GM21786 (cell line): Measurements from ENCODE around the gene PTGES2.
A peak's percentile ranks its signal among the peaks of the same experiment; 100 is the strongest.
"Not testable (repeated sequence)": the region's sequence is repeated elsewhere in the genome, so short reads cannot be mapped to it uniquely, and the experiment has no call there.

Experiments used
- ATAC-seq: cut with Tn5 transposase; IDR thresholded peaks from one replicate; pipeline ENCODE4 v1.9.1; 2021; ENCODE audit not compliant: unreplicated experiment

PTGES2 gene

DNA sequence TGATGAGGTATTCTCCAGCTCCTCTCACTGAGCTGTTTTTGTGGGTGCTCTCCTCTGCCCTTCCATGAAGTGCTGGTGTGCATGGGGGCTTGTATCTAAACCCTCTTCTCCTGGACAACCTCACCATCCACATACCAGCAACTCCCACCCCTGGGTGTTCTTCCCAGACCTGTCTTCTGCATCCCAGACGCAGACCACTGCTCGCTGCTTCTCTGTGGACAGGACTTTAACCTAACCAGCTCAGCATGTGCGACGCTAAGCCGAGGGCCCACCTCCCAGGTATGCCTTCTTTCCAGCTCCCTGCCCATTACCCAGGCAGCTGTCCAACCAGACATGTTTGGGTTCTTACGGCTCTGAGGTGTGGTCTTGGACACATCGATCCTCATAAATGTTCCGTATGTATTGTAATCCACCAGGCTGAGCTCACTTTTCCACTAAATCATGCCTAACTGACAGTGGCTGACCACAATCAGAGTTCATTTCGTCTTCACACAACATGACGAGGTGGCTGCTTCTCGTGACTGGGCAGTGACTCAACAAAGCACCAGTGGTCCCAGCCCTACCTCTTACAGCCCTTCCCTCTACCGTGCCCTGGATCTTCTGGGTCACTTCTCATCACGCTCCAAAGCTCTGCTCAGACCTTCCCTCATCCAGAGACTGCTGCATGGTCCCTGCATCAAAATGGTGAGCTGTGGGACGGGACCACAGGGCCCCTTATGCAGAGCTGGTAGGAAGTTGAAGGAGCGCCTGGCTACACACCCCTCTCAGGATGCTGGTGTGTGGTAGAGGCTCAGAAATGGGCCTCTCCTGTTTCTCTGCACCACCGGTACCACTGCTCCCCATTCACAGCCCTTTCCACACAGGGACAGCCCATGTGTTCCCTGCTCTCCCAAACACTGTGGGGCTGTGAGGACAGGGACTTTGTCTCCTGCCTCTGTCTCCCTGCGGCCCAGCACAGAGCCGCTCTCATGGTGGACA is 9.6 kb upstream of the PTGES2 start:
- ATAC-seq: no peak

DNA sequence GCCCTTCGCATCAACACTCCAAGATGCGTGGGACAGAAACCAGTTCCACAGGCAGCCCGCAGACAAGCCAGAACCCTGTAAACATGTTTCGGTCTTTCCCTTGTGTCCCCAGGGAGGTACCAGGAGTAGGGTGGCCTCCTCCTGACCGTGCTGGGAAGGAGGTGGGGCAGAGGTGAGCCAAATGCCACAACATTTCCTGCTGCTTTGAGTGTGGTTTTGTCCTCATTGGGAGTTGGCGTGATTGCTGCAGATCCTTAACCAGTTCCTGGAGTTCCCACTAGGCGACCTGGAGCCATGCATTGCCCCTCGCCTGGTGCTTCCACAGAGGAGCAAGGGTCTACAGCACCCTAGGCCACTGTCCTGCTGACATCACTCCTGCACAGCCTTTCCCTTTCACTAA is 8.0 kb upstream of the PTGES2 start:
- ATAC-seq: not testable (repeated sequence)

DNA sequence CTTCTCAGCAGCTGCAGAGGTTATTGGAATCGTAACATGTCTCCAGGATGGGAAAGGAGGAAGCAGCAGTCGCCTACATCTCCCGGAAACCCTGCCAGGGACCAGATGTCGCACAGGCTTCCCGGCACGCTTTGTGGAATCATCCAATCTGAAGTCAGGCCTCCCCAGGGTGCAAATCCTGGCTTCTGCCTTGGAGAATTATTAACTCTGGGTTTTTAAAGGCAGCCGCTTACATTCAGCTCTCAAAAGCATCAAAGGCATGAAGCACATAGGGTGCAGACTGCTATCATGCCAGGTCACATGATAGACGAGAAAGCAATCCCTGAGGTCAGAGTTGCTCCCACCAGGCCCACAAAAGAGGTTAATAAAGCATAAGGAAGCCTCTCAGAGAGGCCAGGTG is 4.6 kb upstream of the PTGES2 start:
- not testable (repeated sequence) for ATAC-seq

DNA sequence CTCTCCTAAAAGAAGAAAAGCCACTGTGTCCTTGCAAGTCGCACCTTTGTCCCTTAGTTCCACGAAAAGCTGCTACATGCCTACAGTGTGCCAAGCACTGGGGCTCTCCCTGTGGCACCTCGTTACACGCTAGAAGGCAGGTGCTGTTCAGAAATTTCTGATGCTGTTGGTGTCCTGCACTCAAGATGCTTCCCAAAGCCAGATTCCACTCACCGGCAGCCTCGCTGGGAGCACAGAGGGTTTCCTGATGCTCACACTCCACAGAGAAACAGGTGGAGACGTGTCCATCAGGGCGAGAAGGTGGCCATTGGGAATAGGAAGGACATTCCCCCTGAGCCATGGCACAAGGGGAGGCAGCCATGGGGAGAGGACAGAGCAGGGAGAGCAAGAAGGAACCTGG is 3.8 kb upstream of the PTGES2 start:
- ATAC-seq: not testable (repeated sequence)

DNA sequence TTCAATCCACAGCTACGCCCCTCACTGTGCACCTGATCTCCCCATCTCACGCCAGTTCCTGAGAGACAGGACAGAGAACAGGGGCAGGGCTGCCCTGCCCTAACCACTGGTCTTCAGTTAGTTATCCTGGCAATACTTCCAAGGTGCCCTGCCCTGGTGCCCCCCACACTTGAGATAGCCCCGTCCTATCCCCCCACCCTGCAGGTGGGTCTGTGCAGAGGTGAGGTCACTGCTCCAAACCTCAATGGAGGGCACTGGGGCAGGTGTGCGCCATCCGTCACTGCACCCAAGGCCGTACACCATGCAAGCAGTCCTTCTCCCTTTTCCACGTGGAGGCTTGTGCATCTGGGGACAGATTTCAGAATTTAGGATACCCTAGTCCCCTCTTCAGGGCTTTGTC is 3.1 kb upstream of the PTGES2 start:
- not testable (repeated sequence) for ATAC-seq

DNA sequence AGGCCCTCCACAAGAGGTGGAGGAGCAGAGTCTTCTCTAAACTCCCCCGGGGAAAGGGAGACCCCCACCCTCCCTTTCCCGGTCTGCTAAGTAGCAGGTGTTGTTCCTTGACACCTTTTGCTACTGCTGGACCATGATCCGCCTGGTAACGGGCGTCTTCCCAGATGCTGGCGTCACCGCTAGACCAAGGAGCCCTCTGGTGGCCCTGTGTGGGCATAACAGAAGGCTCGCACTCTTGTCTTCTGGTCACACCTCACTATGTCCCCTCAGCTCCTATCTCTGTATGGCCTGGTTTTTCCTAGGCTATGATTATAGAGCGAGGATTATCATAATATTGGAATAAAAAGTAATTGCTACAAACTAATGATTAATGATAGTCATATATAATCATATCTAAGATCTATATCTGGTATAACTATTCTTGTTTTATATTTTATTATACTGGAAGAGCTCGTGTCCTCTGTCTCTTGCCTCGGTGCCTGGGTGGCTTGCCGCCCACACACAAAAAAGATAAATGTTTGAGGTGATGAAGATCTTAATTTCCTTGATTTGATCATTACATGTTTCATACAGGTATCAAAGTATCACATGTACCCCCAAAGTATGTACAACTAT is 2.6 kb upstream of the PTGES2 start:
- ATAC-seq: not testable (repeated sequence)

DNA sequence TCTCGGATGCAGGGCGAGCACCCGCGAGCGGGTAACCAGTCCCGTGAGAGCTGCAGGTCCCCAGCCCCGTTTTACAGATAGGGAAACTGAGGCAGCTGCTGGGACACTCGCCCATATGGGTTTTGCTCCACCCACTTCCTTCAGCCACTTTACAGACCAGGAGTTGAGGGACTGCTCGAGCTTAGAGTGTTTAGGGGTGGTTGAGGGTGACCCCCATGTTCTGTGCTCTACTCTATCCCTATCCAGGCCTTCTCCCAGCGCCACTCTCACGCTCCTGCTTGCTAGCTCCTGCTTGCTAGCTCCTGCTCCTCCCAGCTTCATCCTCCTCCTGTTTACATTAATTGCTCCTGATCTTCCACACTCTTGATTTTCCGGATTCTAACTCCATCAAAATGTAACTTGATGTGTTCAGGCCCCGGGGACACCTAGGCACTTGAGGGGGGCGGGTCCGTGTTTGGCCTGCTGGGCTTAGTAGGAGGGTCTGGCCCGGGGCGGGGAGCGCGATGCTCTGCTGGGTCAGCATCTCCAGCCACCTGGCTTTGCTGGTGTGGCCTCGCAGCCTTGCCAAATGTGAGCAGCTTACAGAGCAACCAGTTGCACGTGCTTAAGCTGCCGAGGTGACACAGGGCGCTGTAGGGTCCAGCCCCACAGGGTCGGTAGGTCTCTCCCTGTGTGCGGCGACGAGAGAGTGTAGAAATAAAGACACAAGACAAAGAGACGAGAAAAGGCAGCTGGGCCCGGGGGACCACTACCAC is 1.5 kb upstream of the PTGES2 start:
- no peak for ATAC-seq

DNA sequence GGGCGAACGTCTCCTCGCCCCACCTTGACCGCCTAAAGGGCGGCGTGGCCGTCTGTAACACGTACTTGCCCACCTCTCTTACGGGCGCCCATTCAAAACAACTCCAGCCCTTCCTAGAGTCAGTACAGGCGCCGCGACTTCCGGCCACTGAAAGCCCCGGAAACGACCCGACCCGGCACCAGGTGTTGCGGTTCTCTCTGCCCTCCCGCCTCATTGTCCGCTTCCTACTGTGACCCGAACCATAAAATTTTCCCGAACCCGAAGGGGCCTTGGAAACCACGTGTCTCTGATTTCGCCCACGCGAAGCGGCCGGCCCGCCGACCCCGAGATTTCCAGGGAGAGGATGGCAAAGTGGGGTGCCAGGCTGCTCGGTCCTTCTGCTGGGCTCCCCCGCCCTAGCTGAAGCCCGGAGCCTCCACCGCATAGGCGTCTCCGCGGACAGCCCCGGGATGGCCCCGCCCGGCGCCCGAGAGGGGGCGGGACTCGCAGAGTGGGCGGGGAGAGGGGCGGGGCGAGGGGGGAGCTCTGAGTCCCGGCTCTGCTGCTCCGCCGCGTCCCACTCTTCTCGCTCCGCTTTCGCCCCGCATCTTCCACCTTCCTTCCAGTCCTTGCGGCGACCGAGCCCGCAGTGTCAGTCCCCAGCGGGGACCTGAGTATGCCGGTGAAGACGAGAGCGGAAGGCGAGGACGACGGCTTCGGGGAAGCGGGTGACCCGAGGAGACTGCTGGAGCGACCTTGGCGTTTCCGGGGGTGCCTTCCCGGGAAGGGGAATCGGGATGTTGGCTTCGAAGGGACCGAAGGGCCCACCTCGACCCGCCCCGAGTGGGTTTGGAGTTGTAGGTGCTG is 684 bp upstream of the PTGES2 start:
- peak; percentile 59 for ATAC-seq

DNA sequence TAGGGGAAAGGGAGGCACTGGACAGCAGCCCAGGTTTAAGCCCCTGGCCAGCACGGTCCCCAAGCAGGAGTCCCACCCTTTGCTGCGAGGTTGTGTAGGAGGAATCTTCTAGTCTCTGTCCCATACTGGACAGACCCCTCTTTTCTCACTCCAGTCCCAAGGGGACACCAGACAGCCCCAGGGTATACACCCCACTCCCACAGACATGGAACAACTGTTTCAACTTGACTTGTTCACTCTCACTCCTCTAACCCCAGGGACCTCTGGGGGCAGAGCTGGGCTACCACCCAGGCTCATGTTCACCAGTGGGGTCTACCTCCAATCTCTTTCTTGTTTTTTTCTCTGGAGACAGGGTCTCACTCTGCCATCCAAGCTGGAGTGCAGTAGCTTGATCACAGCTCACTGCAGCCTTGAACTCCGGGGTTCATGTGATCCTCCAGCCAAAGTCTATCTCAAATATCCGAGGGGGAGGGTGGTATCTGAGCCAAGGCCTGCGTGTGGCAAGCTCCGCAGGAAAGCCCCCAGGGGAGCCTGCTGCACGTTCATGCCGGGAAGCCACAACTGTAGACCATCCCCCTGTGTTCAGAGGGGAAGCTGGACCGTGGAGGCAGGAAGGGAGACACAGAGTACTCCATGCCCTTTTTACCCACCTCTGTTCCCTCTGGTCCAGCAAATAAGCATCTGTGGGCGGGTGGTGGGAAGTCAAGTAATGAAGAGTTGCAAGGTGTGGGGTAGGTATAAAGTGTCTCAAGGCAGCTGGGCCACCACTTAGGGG is 1.8 kb downstream of the PTGES2 start:
- no peak for ATAC-seq

DNA sequence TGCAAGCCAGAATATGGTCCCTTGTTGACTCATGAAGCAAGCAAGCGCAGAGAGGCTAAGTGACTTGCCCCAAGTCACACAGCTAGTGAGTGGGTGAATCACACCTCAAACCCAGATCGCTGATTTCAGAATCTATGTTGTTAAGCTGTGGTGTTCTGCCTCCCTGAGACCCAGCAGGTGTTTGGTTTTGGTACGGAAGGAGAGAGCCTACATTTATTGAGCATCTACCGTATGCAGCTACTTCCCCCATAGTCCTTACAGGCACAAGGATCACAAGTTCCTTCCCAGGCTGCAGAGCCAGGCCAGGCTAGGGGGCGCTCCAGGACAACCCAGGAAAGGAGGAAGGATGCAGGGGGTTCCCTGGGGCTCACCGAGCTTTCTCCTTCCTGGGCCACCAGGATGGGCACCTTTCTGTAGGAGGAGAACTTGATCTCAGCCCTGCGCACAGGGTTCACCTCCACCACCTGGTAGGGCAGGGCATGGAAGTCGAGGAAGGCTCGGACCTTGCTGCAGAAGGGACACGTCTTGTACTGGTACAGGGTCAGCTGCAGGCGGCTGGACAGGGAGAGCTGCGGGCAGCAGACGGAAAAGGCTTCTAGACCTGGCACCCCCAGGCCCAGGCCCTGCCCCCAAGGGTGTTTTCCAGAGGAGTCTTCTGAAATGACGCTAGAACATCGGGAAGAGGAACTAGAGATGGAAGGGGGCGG is 2.5 kb downstream of the PTGES2 start:
- ATAC-seq: no peak

DNA sequence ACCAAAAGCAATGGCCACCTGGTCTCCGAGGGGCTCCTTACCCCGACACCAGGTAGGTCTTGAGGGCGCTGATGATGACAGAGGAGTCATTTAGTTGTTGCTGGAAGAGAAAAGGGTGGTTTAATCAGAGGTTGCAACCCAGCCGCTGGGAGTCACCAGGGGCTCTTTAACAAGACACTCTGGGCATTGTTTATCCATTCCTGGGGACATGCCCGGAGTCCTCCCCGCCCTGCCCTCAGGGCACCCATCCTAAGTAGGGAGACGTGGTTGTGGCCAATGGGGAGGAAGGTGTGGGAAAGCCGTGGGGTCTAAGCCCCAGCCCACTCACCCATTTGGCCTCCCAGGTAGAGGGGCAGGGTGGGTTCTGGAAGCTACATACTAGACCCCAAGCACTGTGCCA is 3.1 kb downstream of the PTGES2 start:
- no peak for ATAC-seq

DNA sequence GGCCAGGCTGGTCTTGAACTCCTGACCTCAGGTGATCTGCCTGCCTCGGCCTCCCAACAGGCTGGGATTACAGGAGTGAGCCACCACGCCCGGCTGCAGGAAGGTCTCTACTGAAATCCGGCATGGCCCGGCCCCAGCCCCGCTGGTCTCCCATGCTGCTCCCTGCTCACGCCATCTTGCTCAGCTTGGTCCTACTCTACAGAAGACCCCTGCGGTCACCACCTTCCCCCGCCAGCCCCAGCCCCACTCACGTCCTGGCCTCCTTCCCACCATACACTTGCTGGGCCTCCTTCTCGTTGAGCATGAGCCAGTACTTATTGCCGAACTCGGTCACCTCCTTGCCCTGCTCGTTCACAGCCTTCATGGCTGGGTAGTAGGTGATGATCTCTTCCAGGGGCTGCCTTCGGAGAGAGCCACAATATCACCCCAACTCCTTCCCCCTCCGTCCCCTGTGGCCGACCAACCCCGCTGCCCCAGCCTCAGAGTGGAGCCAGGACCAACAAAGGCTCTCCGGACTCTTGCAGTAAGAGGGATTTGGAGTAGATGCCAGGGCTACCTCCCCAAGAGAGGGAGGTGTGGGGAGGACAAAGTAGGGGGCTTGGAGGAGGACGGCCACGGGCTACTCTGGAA is 4.0 kb downstream of the PTGES2 start:
- ATAC-seq: no peak

DNA sequence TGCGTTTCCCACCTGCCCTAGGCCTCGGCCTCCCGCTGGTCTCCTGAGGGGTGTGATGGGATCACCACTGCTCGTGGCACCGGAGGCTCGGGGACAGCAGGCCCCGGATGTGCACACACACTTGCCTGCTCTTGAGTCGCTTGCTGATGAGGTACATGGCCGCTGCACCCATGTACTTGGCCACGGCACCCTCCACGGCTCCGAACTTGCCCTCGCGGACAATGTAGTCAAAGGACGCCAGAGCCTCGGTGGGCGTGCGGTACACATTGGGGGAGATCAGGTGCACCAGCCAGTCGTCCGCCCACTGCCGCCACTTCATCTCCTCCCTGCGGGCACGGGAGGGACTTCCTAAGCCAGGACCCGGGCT is 4.7 kb downstream of the PTGES2 start:
- ATAC-seq: no peak

DNA sequence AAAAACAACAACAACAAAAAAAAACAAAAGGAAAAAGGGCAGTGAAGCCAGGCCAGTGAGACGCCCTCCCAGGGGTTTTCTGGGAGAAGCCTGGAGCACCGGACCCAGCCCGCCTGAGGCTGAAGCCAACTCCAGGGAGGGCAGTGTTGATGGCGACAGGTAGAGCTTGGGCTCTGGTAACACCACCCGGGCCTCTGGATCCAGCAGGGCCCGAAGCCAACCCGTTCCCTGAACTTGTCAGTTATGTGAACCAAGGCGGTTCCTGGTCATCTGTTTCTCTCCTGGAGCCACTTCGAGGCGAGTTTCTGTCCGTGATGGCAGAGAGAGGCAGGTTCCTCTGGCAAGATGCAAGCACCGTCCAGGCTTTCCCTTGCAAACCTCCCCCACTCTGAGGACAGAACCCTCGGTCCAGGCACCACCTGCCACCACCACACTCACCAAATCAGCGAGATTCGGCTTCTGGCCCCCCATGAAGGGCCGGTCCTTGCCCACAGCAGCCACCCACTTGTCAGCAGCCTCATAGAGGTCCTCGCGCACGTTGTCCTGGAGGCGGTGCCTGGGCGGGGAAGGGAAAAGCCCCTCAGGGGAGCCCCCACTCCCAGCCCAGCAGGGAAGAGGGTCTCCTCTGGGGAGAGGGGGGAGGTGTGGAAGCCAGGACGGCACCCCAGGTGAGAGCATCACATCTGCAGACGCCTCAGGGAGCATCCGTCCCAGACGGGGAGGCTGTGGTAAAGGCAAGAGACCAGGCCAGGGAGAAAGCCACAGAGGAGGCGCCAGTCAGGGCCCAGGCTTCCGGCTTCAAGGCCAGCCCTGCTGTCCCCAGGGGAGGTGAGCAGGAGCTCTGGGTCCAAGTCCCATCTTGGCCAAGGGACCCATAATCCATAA is 5.4 kb downstream of the PTGES2 start:
- ATAC-seq: no peak

DNA sequence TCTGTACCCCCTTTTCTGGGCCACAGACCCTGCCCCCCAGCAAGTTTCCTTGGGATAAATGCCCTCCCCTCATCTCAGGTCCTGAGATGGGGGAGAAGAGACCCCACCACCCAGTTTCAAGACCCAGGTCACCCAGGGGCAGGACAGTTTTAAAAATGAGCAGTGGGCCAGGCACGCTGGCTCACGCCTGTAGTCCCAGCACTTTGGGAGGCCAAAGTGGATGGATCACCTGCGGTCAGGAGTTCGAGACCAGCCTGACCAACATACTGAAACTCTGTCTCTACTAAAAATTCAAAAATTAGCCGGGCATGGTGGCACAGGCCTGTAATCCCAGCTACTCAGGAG is 6.1 kb downstream of the PTGES2 start:
- no peak for ATAC-seq

DNA sequence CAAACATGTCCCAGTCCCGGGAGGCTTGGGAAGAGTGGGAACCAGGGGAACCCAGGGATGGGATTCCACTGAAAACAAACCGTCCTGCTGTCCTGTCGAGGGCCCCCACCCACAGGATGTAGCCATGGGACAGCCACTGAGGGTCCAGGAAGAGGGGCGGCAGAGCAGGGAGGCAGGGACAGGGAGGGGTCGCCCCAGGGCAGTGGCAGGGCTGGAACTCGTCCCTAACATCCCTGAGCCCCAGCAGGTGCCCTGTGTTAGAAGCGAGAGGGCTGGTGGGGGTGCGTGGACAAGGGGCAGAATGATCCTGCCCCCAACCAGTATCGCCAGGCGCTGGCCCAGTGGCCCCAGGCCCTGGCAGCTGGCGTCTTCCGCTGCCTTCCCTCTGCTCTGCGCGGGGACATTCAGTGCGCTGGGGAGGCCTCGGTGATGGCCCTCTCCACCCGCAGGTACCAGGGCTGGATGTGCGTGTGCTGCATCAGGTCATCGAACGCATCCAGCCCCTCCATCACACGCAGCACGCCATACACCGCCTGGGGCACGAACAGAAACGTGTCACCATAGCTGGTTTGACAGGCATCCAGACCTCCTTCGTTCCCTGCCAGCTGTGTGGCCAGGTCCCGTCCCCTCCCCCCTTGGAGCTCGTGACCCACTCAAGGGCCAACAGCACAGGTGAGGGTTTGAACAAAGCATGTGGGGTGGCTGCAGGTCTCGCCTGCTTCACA is 6.6 kb downstream of the PTGES2 start:
- ATAC-seq: no peak

DNA sequence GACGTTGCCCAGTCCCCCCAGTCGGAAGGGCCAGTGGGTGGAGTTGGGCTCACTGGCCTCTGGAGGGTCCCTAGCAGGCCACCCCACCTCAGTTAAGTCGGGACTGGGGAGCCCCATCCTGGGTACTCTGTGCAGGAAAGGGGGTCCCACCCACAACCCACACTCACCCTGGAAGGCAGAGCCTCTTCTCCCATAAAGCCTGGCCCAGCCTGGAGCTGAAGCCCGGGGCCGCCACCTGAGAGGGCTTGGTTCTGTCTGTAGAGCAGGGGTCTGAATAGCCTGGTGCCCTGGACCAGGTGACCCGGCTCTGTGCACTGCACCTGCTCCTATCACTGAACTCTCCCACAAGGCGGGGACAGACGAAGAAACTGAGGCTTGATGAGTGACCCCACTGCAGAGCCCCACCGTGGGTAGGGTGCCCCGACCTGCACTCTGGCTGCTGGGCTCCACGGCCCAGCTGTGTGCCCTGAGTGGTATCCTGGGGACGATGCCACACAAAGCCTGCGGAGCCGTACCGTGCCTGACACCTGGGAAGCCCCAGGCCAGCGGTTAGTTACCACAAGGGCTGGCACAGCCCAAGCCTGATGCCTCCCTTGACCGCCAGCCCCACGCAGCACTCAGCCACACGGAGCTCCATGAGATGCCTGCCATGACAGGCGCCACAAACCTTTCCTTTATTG is 7.3 kb downstream of the PTGES2 start:
- ATAC-seq: no peak
